UCSD-AML1 (cell line): Measurements from ENCODE around the gene GNB1L.

Experiments used
- DNase-seq: peaks from one replicate; lab custom pipeline; 2025; ENCODE audit not compliant: unreplicated experiment; lab: John Stamatoyannopoulos, UW

GNB1L gene

GRCh38 chr22:19824926-19825339, 29.7 kb downstream of the GNB1L start:
- DNase-seq, result no peak

- no peak for DNase-seq
Observed at GRCh38 chr22:19824212-19824925, 30.3 kb downstream of the GNB1L start.

GRCh38 chr22:19823902-19824211, 30.8 kb downstream of the GNB1L start:
- DNase-seq, result no peak

- no peak for DNase-seq
Observed at GRCh38 chr22:19823191-19823901, 31.3 kb downstream of the GNB1L start.

GRCh38 chr22:19822301-19823117, 32.2 kb downstream of the GNB1L start:
- no peak for DNase-seq

GRCh38 chr22:19821523-19822300, 33.0 kb downstream of the GNB1L start:
- no peak for DNase-seq

- no peak for DNase-seq
Observed at GRCh38 chr22:19820880-19821522, 33.7 kb downstream of the GNB1L start.

- DNase-seq, result no peak
Observed at GRCh38 chr22:19819911-19820879, 34.5 kb downstream of the GNB1L start.

- DNase-seq, result no peak
Observed at GRCh38 chr22:19819208-19819910, 35.3 kb downstream of the GNB1L start.

- DNase-seq, result no peak
Observed at GRCh38 chr22:19818324-19819207, 36.1 kb downstream of the GNB1L start.

- DNase-seq, result no peak
Observed at GRCh38 chr22:19816372-19817119, 38.1 kb downstream of the GNB1L start.

GRCh38 chr22:19815823-19816290, 38.8 kb downstream of the GNB1L start:
- no peak for DNase-seq

- no peak for DNase-seq
Observed at GRCh38 chr22:19815093-19815822, 39.4 kb downstream of the GNB1L start.

GRCh38 chr22:19814428-19814827, 40.2 kb downstream of the GNB1L start:
- no peak for DNase-seq

GRCh38 chr22:19812910-19813309, 41.8 kb downstream of the GNB1L start:
- no peak for DNase-seq
